ENCODE results near the gene ZBTB3.
"Not testable (repeated sequence)": the region's sequence is repeated elsewhere in the genome, so short reads cannot be mapped to it uniquely, and the experiment has no call there.

The ZBTB3 gene

DNA sequence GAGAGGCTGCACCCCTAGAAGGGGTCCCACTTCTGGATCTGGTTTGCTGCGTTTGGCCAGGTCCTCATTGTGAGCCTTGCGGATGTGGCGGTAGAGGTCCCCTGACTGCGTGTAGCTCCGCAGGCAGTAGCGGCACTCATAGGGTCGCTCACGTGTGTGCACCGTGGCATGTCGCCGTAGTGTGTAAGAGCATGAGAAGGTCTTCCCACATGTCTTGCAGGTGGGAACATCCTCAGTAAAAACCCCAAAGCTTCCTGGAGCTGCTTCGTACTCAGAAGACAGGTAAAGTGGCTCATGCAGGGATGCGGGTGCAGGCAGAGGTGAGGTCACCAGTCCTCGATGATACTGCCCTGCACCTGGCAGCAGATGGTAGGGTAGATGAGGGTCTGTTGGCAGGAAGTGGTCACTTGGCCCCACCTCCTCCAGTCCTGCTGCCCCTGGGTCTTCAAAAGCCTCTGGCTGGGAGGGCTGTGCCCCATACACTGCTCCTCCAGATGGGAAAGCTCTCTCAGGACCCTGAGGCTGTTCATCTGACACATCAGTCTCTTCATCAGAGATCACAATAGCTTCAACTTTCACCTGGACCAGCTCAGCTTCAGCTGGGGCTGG is 1.7 kb downstream of the ZBTB3 start:
- DNase-seq (ENCODE audit: low spot score), result no peak
- POLR2A ChIA-PET (ENCODE audit: low non-redundant PET), result interaction anchor here (0.6 to 1.3 kb wide), 2 partner anchors 10 to 88 kb away, joined by 4 read pairs; partner anchors contain the start of gene POLR2G
- TF ChIP-seq, protein P1, sequence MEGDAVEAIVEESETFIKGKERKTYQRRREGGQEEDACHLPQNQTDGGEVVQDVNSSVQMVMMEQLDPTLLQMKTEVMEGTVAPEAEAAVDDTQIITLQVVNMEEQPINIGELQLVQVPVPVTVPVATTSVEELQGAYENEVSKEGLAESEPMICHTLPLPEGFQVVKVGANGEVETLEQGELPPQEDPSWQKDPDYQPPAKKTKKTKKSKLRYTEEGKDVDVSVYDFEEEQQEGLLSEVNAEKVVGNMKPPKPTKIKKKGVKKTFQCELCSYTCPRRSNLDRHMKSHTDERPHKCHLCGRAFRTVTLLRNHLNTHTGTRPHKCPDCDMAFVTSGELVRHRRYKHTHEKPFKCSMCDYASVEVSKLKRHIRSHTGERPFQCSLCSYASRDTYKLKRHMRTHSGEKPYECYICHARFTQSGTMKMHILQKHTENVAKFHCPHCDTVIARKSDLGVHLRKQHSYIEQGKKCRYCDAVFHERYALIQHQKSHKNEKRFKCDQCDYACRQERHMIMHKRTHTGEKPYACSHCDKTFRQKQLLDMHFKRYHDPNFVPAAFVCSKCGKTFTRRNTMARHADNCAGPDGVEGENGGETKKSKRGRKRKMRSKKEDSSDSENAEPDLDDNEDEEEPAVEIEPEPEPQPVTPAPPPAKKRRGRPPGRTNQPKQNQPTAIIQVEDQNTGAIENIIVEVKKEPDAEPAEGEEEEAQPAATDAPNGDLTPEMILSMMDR (conservative IDR thresholded peaks at IDR 0.05; ENCODE audit: low read depth), result no peak
- peak overlapping the region; percentile 86 for H3K27ac ChIP-seq
- CTCF ChIA-PET, result interaction anchor here (0.6 to 1.2 kb wide), 2 partner anchors 79 to 195 kb away, joined by 3 to 4 read pairs; no protein-coding TSS in a partner anchor

DNA sequence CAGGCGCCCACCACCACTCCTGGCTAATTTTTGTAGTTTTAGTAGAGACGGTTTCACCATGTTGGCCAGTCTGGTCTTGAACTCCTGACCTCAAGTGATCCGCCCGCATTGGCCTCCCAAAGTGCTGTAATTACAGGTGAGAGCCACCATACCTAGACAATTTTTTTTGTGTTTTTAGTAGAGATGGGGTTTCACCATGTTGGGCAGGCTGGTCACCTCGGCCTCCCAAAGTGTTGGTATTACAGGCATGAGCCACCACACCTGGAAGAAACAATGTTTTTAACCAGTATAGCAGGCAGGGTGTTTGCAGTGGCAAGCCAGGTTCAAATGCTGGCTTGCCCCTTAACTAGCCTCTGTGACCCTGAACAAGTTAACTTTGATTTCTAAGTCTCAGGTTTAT is 4.0 kb downstream of the ZBTB3 start:
- CTCF ChIA-PET, result not testable (repeated sequence)

DNA sequence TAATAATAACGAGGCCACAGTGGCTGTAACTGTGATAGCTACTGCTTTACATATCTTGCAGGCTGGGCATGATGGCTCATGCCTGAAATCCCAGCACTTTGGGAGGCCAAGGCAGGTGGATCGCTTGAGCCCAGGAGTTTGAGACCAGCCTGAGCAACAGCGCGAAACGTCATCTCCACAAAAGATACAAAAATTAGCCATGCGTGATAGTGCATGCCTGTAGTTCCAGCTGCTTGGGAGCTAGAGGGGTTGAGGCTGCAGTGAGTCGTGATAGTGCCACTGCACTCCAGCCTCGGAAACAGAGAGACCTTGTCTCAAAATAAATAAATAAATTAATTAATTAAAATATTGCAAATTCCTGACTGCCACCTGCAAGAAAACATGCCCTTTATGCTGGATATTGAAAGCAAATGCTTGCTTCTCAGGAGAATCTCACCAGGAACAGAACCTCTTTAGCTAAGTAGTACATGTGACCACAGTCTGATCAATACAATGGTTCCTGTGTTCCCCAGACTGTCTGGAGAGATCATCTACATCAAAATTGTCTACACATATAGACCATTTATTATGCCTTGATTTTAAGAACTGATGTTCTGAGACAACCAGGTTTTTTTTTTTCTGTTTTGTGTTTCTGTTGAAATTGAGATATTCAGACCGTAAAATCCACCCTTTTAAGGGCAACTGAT is 6.3 kb downstream of the ZBTB3 start:
- ChIA-PET CTCF (interaction anchor here (0.6 kb wide), 1 partner anchor 121 kb away, joined by 3 read pairs; no protein-coding TSS in a partner anchor), POLR2A (ENCODE audit: low non-redundant PET) (no interaction called here)
- TF ChIP-seq, protein P1 (conservative IDR thresholded peaks at IDR 0.05; ENCODE audit: low read depth), result no peak
- no peak for DNase-seq (ENCODE audit: low spot score)
- H3K27ac ChIP-seq, result peak overlapping the region; percentile 61

More for the DNA sequence above, 4.0 kb downstream of the ZBTB3 start:
- POLR2A ChIA-PET (ENCODE audit: low non-redundant PET); DNase-seq (ENCODE audit: low spot score): not testable (repeated sequence)
- H3K27ac ChIP-seq, result peak overlapping the region; percentile 20; the same call in 1 of the 2 replicates

DNA sequence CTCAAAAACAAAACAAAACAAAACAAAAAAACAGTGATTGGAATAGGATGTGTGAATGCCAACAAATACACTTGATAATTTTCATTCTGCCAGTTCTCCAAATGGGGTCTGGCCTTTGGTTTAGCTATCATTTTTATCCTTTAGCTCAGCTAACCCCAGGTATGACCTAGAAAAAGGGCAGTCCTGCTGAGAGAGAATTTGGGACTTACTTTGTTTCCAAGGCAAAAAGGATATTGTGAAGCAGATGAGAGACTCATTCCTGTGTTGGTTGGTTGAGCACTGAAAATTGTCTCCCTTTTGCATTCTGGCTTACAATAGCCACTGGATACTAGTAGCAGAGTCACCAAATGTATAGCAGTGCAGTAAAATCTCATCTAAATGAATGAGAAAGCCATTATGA is 16.8 kb downstream of the ZBTB3 start:
- H3K27ac ChIP-seq, result no peak overlapping the region
- TF ChIP-seq, protein P1 (conservative IDR thresholded peaks at IDR 0.05; ENCODE audit: low read depth), result no peak
- ChIA-PET CTCF (interaction anchor here (0.7 kb wide), 1 partner anchor 137 kb away, joined by 3 read pairs; no protein-coding TSS in a partner anchor), POLR2A (ENCODE audit: low non-redundant PET) (no interaction called here)
- no peak for DNase-seq (ENCODE audit: low spot score)

DNA sequence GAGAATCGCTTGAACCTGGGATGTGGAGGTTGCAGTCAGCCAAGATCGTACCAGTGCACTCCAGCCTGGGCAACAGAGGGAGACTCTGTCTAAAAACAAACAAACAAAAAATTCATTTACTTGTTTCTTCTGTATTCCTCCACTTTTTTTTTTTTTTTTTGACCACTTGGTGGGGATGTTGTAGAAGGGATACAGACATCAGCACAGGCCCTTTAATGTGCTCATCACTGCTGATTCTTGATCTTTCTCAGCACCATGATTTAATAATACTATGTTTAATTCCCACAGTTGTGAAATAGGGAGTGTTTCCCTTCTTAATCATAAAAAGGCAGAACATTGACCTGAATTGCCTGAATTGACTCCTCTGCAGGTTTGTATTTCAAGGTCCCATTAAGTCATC is 21.1 kb downstream of the ZBTB3 start:
- peak overlapping the region; percentile 99 for H3K27ac ChIP-seq
- ChIA-PET POLR2A (ENCODE audit: low non-redundant PET) (no interaction called here), CTCF (interaction anchor here (0.6 to 0.7 kb wide), 2 partner anchors 11 to 14 kb away, joined by 3 to 6 read pairs; no protein-coding TSS in a partner anchor)
- DNase-seq (ENCODE audit: low spot score), result no peak
- TF ChIP-seq, protein P1 (conservative IDR thresholded peaks at IDR 0.05; ENCODE audit: low read depth), result peak; percentile 17; the same call in 1 of the 2 replicates

DNA sequence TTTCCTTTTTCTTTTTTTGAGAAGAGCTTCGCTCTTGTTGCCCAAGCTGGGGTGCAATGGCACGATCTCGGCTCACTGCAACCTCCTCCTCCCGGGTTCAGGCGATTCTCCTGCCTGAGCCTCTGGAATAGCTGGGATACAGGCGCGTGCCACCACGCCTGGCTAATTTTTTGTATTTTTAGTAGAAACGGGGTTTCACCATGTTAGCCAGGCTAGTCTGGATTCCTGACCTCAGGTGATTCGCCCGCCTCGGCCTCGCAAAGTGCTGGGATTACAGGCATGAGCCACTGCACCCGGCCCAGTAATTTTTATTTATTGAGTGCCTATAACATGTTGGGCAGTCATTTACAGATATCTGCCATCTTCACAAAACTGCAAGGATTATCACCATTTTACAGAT is 23.9 kb downstream of the ZBTB3 start:
- DNase-seq (ENCODE audit: low spot score), result not testable (repeated sequence)
- H3K27ac ChIP-seq, result peak overlapping the region; percentile 99
- CTCF ChIA-PET, result interaction anchor here (0.6 to 2.7 kb wide), 2 partner anchors 37 to 56 kb away, joined by 3 to 16 read pairs; no protein-coding TSS in a partner anchor
- POLR2A ChIA-PET (ENCODE audit: low non-redundant PET), result interaction anchor here (0.6 kb wide), 1 partner anchor 30 kb away, joined by 13 read pairs; no protein-coding TSS in a partner anchor

DNA sequence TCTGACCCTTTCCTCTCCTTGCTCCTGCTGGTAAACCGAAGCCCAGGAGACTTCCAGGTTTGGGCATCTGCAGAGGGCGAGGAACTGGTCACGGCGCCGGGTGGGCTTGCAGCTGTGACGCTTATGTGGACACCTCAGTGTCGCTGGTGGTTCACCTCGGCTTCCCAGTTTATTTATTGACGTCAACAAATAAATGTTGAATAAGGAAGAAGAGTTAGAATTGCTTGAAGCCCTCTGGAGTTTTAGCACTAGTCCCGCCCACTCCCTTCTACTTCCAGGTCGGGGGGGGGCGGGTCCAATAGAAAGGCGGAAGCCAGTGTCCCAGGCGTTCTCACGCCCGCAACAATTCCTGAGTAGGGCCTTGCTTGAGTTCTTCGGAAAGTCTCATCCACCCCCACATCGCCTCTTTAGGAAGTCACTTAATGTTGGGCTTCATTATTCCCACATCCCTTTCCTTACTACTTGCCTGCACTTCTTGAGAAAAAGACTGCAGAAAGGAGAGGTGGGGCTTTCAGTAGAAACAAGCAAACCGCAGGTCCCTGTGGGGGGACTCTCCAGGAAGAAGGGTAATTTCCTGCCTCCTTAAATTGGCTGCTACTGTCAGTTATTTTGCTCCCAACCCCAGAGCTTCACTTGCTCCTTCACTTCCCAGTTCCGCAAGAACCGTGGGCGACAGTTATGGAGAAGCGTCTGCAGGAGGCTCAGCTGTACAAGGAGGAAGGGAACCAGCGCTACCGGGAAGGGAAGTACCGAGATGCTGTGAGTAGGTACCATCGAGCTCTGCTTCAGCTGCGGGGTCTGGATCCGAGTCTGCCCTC is 25.6 kb downstream of the ZBTB3 start, which contains the start of gene TTC9C:
Gene TTC9C (plus strand): TSS at position 316 of the 818 bp plus-strand sequence. CDS start 363 bp downstream, at position 679.
- CTCF ChIA-PET, result interaction anchor here (0.6 to 2.7 kb wide), 3 partner anchors 47 to 60 kb away, joined by 3 to 16 read pairs (median 4); no protein-coding TSS in a partner anchor
- TF ChIP-seq, protein P1 (conservative IDR thresholded peaks at IDR 0.05; ENCODE audit: low read depth), result no peak
- POLR2A ChIA-PET (ENCODE audit: low non-redundant PET), result interaction anchor here (0.7 to 1.8 kb wide), 4 partner anchors 26 to 106 kb away, joined by 3 to 8 read pairs (median 5); partner anchors contain the start of genes B3GAT3, C11orf98, CSKMT and POLR2G
- peak within 1 kb of the TSS; percentile 99 for H3K27ac ChIP-seq
- peak; percentile 90 for DNase-seq (ENCODE audit: low spot score)
